KMS-11 (cell line): ENCODE measurements around the gene PCYT2.
A peak's percentile ranks its signal among the peaks of the same experiment; 100 is the strongest.

Experiments
- H2AFZ ChIP-seq: fragments of 200-600 bp; sonication (generic); 2 replicates; pipeline ENCODE4 v1.6.1; 2016; ENCODE audit warnings: antibody characterized with exemption, mixed run types, low read depth
- H3K27ac ChIP-seq: fragments of 200-600 bp; sonication (generic); 2 replicates; pipeline ENCODE4 v1.6.1; 2016; ENCODE audit warnings: mild to moderate bottlenecking, mixed run types
- H3K27me3 ChIP-seq: fragments of 200-600 bp; sonication (generic); 2 replicates; pipeline ENCODE4 v1.6.1; 2017; ENCODE audit warnings: mild to moderate bottlenecking, low read depth, mixed run types, moderate library complexity; ENCODE audit not compliant: insufficient read depth
- H3K36me3 ChIP-seq: fragments of 200-600 bp; sonication (generic); 2 replicates; pipeline ENCODE4 v1.6.1; 2017; ENCODE audit warnings: mild to moderate bottlenecking, mixed run types; ENCODE audit not compliant: insufficient read depth
- H3K4me1 ChIP-seq: fragments of 200-600 bp; sonication (generic); 2 replicates; pipeline ENCODE4 v1.6.1; 2016; ENCODE audit warnings: mild to moderate bottlenecking, low read depth, mixed run types; ENCODE audit not compliant: poor library complexity, severe bottlenecking
- H3K4me2 ChIP-seq: fragments of 200-600 bp; sonication (generic); 2 replicates; pipeline ENCODE4 v1.7.0; 2016; ENCODE audit warnings: mild to moderate bottlenecking, mixed run types
- H3K4me3 ChIP-seq: fragments of 200-600 bp; sonication (generic); IDR thresholded peaks from 2 replicates; pipeline ENCODE4 v1.6.1; 2017; ENCODE audit warnings: low read depth, low read length, mixed read lengths; ENCODE audit not compliant: insufficient read depth
- H3K79me2 ChIP-seq: fragments of 200-600 bp; sonication (generic); 2 replicates; pipeline ENCODE4 v1.6.1; 2016; ENCODE audit warnings: low read depth, mixed run types; ENCODE audit not compliant: insufficient read depth
- H3K9ac ChIP-seq: fragments of 200-600 bp; sonication (generic); 2 replicates; pipeline ENCODE4 v1.6.1; 2016; ENCODE audit warnings: mild to moderate bottlenecking, mixed run types
- H4K20me1 ChIP-seq: fragments of 200-600 bp; sonication (generic); 2 replicates; pipeline ENCODE4 v1.6.1; 2016; ENCODE audit warnings: mild to moderate bottlenecking, mixed run types; ENCODE audit not compliant: insufficient read depth
- TF ChIP-seq, protein P1 (sequence below): fragments of 200-600 bp; sonication (generic); conservative IDR thresholded peaks from 2 replicates; pipeline ENCODE4 v1.6.1; 2017; ENCODE audit warnings: low read depth, mild to moderate bottlenecking, antibody characterized with exemption, low read length, moderate library complexity, mixed read lengths

PCYT2 gene

GRCh38 chr17:81911277-81911961 is at the start of gene PCYT2:
PCYT2 (minus strand) TSS chr17:81911399; CDS start chr17:81911355, 44 bp downstream.
- H2AFZ ChIP-seq: peak within 1 kb of the TSS; percentile 30; the same call in 1 of the 2 replicates
- no peaks in the 10 kb centered on the region for H4K20me1 ChIP-seq
- no peaks in the 10 kb centered on the region for H3K27me3 ChIP-seq
- peaks cover 15% of the 10 kb centered on the region for H3K79me2 ChIP-seq
- no peak within 1 kb of the TSS for H3K4me3 ChIP-seq
- peaks cover 24% of the 10 kb centered on the region; the same call in 1 of the 2 replicates for H3K36me3 ChIP-seq
- peak within 1 kb of the TSS; percentile 38; the same call in 1 of the 2 replicates for H3K9ac ChIP-seq
- H3K4me1 ChIP-seq: peaks cover 21% of the 10 kb centered on the region
- TF ChIP-seq, protein P1, sequence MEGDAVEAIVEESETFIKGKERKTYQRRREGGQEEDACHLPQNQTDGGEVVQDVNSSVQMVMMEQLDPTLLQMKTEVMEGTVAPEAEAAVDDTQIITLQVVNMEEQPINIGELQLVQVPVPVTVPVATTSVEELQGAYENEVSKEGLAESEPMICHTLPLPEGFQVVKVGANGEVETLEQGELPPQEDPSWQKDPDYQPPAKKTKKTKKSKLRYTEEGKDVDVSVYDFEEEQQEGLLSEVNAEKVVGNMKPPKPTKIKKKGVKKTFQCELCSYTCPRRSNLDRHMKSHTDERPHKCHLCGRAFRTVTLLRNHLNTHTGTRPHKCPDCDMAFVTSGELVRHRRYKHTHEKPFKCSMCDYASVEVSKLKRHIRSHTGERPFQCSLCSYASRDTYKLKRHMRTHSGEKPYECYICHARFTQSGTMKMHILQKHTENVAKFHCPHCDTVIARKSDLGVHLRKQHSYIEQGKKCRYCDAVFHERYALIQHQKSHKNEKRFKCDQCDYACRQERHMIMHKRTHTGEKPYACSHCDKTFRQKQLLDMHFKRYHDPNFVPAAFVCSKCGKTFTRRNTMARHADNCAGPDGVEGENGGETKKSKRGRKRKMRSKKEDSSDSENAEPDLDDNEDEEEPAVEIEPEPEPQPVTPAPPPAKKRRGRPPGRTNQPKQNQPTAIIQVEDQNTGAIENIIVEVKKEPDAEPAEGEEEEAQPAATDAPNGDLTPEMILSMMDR: peak; percentile 32; the same call in 1 of the 2 replicates
- H3K4me2 ChIP-seq: peak within 1 kb of the TSS; percentile 96
- H3K27ac ChIP-seq: no peak within 1 kb of the TSS

GRCh38 chr17:81960130-81960958 is 49.1 kb upstream of the PCYT2 start:
- TF ChIP-seq, protein P1: no peak
- H3K27me3 ChIP-seq: peaks cover 71% of the 10 kb centered on the region
- no peak overlapping the region for H3K4me2 ChIP-seq
- no peak overlapping the region for H3K27ac ChIP-seq
- H3K4me1 ChIP-seq: no peaks in the 10 kb centered on the region
- H4K20me1 ChIP-seq: no peaks in the 10 kb centered on the region
- H3K36me3 ChIP-seq: no peaks in the 10 kb centered on the region
- no peak overlapping the region; the same call in 1 of the 2 replicates for H2AFZ ChIP-seq
- H3K79me2 ChIP-seq: no peaks in the 10 kb centered on the region
- H3K9ac ChIP-seq: no peak overlapping the region
- no peak overlapping the region for H3K4me3 ChIP-seq

- H3K36me3 ChIP-seq: no peaks in the 10 kb centered on the region
- H4K20me1 ChIP-seq: no peaks in the 10 kb centered on the region
- no peaks in the 10 kb centered on the region for H3K79me2 ChIP-seq
- peaks cover 69% of the 10 kb centered on the region for H3K27me3 ChIP-seq
- no peak overlapping the region for H3K27ac ChIP-seq
- TF ChIP-seq, protein P1: peak; percentile 40; the same call in 1 of the 2 replicates
- no peak overlapping the region; the same call in 1 of the 2 replicates for H3K4me2 ChIP-seq
- H3K4me3 ChIP-seq: no peak overlapping the region
- no peak overlapping the region for H3K9ac ChIP-seq
- H2AFZ ChIP-seq: peak overlapping the region; percentile 52; the same call in 1 of the 2 replicates
- no peaks in the 10 kb centered on the region for H3K4me1 ChIP-seq
Measured at GRCh38 chr17:81959362-81960129, 48.3 kb upstream of the PCYT2 start.

- Histone ChIP-seq H2AFZ (no peak overlapping the region; the same call in 1 of the 2 replicates), H3K4me3 (no peak overlapping the region), H3K79me2 (no peaks in the 10 kb centered on the region), H4K20me1 (no peaks in the 10 kb centered on the region), H3K4me2 (no peak overlapping the region), H3K27me3 (peaks cover 64% of the 10 kb centered on the region), H3K27ac (no peak overlapping the region), H3K4me1 (no peaks in the 10 kb centered on the region), H3K36me3 (no peaks in the 10 kb centered on the region), H3K9ac (no peak overlapping the region)
- TF ChIP-seq, protein P1: no peak
Measured at GRCh38 chr17:81958633-81959342, 47.6 kb upstream of the PCYT2 start.
